ENCODE measurements around the gene TNFAIP8.

Gene TNFAIP8

DNA sequence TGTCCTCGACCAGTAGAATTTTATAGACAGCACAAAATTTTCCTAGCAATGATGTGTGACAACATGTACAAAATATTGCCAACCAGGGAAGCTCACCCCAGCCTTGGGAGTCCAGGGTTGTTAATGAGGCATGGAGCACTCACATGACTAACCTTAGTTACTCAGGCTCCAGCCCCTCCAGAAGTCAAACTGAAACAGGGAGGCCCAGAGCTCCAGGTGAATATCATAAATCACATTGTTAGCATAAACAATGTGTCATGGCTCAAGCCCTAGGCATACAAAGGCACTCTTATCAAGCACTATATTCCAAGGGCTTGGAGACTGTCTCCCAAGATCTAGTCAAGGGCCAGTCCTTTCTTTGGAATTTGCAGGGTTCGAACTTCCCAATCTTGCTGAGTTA, 44.4 kb downstream of the TNFAIP8 start:
- Histone ChIP-seq H3K4me1 (ENCODE audit: control insufficient read depth, insufficient read depth, low read length, poor library complexity, severe bottlenecking) (no peaks in the 10 kb centered on the region), H3K4me3 (ENCODE audit: insufficient read depth, low read depth, low read length, poor library complexity, severe bottlenecking) (no peak overlapping the region), H3K27me3 (replicated peaks; ENCODE audit: control insufficient read depth, insufficient read depth, low read length, poor library complexity, severe bottlenecking) (no peaks in the 10 kb centered on the region), H3K36me3 (ENCODE audit: control insufficient read depth, insufficient read depth, low read length) (peaks cover 3% of the 10 kb centered on the region), H3K9me3 (ENCODE audit: control insufficient read depth, low read length) (no peaks in the 10 kb centered on the region), H3K27ac (ENCODE audit: insufficient read depth, low read length, poor library complexity, severe bottlenecking) (no peak overlapping the region)
- DNase-seq: no peak

DNA sequence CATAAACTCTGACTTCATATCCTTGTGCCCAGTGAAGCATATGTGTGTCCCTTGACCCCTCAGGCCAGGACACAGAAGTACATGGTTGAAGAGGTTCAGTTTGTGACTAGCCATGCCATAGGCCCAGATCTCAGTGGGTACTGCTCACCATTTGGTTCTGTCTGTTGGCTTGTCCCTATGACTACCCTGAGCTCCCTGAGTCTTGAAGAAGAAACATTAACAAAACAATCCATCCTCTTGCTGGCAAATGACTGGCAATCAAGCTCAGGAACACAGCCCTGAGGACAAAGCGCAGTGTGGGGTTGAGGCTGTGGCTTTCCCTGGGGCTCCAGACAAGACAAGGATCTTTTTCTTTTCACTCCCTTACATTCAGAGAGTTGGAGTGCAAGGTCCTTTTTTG, 46.3 kb downstream of the TNFAIP8 start:
- Histone ChIP-seq H3K4me1 (ENCODE audit: control insufficient read depth, insufficient read depth, low read length, poor library complexity, severe bottlenecking) (no peaks in the 10 kb centered on the region), H3K36me3 (ENCODE audit: control insufficient read depth, insufficient read depth, low read length) (no peaks in the 10 kb centered on the region), H3K27ac (ENCODE audit: insufficient read depth, low read length, poor library complexity, severe bottlenecking) (no peak overlapping the region), H3K9me3 (ENCODE audit: control insufficient read depth, low read length) (no peaks in the 10 kb centered on the region), H3K27me3 (replicated peaks; ENCODE audit: control insufficient read depth, insufficient read depth, low read length, poor library complexity, severe bottlenecking) (no peaks in the 10 kb centered on the region), H3K4me3 (ENCODE audit: insufficient read depth, low read depth, low read length, poor library complexity, severe bottlenecking) (no peak overlapping the region)
- no peak for DNase-seq

DNA sequence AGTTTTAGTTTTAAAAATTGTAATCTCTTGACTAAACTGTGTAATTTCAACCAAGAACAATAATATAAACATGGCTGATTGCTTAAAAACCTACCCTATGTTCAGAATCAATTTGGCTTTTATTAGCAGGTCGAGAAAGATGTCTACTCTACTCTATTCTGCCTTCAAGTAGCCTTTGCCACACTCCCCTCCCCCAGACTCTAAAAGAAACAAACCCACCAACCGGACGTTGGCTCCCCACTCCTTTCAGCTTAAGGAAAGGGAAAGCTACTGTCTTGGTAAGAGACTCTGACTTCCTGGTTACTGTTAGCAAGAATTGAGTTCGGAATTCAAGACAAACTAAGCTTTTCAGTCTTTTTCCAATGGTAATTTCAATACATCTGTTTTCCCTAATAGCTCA, 46.7 kb downstream of the TNFAIP8 start:
- DNase-seq: no peak
- H3K9me3 ChIP-seq (ENCODE audit: control insufficient read depth, low read length): no peaks in the 10 kb centered on the region
- H3K36me3 ChIP-seq (ENCODE audit: control insufficient read depth, insufficient read depth, low read length): no peaks in the 10 kb centered on the region
- H3K27ac ChIP-seq (ENCODE audit: insufficient read depth, low read length, poor library complexity, severe bottlenecking): no peak overlapping the region
- H3K4me1 ChIP-seq (ENCODE audit: control insufficient read depth, insufficient read depth, low read length, poor library complexity, severe bottlenecking): no peaks in the 10 kb centered on the region
- H3K27me3 ChIP-seq (replicated peaks; ENCODE audit: control insufficient read depth, insufficient read depth, low read length, poor library complexity, severe bottlenecking): no peaks in the 10 kb centered on the region
- H3K4me3 ChIP-seq (ENCODE audit: insufficient read depth, low read depth, low read length, poor library complexity, severe bottlenecking): no peak overlapping the region

DNA sequence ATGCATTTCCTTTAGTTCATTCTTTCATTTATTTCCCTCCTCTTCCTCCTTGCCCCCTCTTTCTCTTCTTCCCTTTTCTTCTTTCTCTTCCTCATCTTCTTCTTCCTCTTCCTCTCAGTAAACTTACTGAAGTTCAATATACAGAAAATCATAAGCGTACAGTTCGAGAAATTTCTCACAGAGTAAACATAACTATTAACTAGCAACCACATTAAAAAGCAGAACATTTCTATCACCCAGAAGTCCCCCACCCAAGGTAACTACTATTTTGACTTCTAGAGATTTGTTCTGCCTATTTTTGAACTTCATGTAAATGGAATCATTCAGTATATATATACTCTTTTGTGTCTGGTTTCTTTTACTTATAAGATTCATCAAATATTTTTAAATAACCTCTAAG, 48.2 kb downstream of the TNFAIP8 start:
- H3K27ac ChIP-seq (ENCODE audit: insufficient read depth, low read length, poor library complexity, severe bottlenecking): no peak overlapping the region
- no peak for DNase-seq
- H3K4me3 ChIP-seq (ENCODE audit: insufficient read depth, low read depth, low read length, poor library complexity, severe bottlenecking): no peak overlapping the region
- H3K9me3 ChIP-seq (ENCODE audit: control insufficient read depth, low read length): no peaks in the 10 kb centered on the region
- no peaks in the 10 kb centered on the region for H3K36me3 ChIP-seq (ENCODE audit: control insufficient read depth, insufficient read depth, low read length)
- H3K27me3 ChIP-seq (replicated peaks; ENCODE audit: control insufficient read depth, insufficient read depth, low read length, poor library complexity, severe bottlenecking): no peaks in the 10 kb centered on the region
- H3K4me1 ChIP-seq (ENCODE audit: control insufficient read depth, insufficient read depth, low read length, poor library complexity, severe bottlenecking): no peaks in the 10 kb centered on the region

DNA sequence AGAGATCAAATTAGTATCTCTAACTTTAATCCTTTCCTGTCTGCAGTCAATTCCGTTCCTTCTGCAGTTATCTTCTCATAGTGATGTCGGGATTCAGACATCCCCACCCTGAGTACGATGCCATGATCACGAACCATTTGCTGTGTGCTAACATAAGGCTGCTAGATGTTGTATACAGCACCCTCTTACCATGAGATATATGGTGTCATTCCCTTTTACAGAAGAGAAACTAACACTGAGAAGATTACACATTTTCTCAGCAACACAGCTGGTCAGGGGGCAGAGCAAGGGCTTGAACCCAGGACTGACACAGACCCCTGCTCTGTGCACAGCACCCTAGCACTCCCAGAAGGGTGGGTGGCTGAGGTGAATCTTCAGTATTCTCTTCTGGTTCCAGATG, 49.6 kb downstream of the TNFAIP8 start:
- Histone ChIP-seq H3K27me3 (replicated peaks; ENCODE audit: control insufficient read depth, insufficient read depth, low read length, poor library complexity, severe bottlenecking) (no peaks in the 10 kb centered on the region), H3K4me1 (ENCODE audit: control insufficient read depth, insufficient read depth, low read length, poor library complexity, severe bottlenecking) (no peaks in the 10 kb centered on the region), H3K9me3 (ENCODE audit: control insufficient read depth, low read length) (no peaks in the 10 kb centered on the region), H3K36me3 (ENCODE audit: control insufficient read depth, insufficient read depth, low read length) (no peaks in the 10 kb centered on the region), H3K4me3 (ENCODE audit: insufficient read depth, low read depth, low read length, poor library complexity, severe bottlenecking) (no peak overlapping the region), H3K27ac (ENCODE audit: insufficient read depth, low read length, poor library complexity, severe bottlenecking) (no peak overlapping the region)
- DNase-seq: no peak

DNA sequence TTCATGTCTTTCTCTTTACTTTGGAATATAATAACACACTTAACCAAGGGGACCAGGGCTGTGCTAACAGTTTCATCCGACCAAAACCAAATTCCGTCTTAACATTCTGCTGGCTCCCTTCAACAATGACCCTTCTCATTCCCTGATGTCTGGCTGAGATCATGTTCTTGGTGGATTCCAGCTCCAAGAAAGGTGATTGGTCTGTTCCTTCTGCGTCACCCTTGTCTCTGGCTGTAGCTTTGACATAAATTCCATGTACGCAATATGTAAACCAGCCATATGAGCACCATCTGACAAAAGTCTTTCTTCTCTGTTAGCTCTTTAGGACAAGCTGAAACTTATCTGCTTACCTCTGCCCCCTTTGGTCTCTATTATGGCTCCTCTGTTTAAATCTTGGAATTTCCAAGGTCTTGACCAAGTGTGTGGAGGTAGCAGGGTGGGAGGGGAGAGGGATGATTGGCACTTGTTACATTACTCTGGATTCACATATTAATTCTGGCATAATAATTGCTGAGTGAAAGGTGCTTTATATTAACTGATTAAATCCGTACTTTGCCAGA, 50.8 kb downstream of the TNFAIP8 start:
- H3K27me3 ChIP-seq (replicated peaks; ENCODE audit: control insufficient read depth, insufficient read depth, low read length, poor library complexity, severe bottlenecking): no peaks in the 10 kb centered on the region
- H3K36me3 ChIP-seq (ENCODE audit: control insufficient read depth, insufficient read depth, low read length): no peaks in the 10 kb centered on the region
- peaks cover under 1% of the 10 kb centered on the region for H3K4me1 ChIP-seq (ENCODE audit: control insufficient read depth, insufficient read depth, low read length, poor library complexity, severe bottlenecking)
- DNase-seq: no peak
- H3K27ac ChIP-seq (ENCODE audit: insufficient read depth, low read length, poor library complexity, severe bottlenecking): no peak overlapping the region
- no peak overlapping the region for H3K4me3 ChIP-seq (ENCODE audit: insufficient read depth, low read depth, low read length, poor library complexity, severe bottlenecking)
- H3K9me3 ChIP-seq (ENCODE audit: control insufficient read depth, low read length): no peaks in the 10 kb centered on the region

DNA sequence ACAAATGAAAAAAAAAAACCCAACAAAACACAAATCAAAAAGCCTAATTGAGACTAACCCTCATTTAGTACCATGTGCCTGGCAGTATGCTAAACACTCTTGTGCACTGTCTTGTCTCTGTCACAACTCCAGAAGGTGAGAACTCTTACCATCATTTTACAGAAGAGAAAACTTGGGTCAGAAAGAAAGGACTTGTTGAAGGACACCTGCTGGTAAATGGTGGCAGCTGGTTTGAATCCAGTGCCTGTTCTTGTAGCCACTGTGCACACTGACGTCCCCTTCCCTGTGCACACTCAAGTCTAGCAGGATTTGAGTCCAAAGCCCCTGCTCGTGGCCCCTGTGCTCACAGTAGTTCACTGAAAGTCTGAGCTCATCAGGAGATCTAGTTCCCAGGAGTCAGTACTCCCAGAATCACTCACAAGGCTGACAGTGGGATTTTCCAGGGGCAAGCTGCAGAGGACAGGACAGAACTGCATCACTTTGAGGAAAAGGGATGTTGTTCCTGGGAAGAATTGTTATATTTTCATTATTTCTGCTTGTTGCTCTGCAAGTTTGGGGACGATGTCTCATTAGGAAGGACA, 53.5 kb downstream of the TNFAIP8 start:
- H3K27me3 ChIP-seq (replicated peaks; ENCODE audit: control insufficient read depth, insufficient read depth, low read length, poor library complexity, severe bottlenecking): no peaks in the 10 kb centered on the region
- DNase-seq: no peak
- H3K4me3 ChIP-seq (ENCODE audit: insufficient read depth, low read depth, low read length, poor library complexity, severe bottlenecking): no peak overlapping the region
- H3K4me1 ChIP-seq (ENCODE audit: control insufficient read depth, insufficient read depth, low read length, poor library complexity, severe bottlenecking): peaks cover 5% of the 10 kb centered on the region
- no peaks in the 10 kb centered on the region for H3K36me3 ChIP-seq (ENCODE audit: control insufficient read depth, insufficient read depth, low read length)
- H3K9me3 ChIP-seq (ENCODE audit: control insufficient read depth, low read length): no peaks in the 10 kb centered on the region
- H3K27ac ChIP-seq (ENCODE audit: insufficient read depth, low read length, poor library complexity, severe bottlenecking): no peak overlapping the region

DNA sequence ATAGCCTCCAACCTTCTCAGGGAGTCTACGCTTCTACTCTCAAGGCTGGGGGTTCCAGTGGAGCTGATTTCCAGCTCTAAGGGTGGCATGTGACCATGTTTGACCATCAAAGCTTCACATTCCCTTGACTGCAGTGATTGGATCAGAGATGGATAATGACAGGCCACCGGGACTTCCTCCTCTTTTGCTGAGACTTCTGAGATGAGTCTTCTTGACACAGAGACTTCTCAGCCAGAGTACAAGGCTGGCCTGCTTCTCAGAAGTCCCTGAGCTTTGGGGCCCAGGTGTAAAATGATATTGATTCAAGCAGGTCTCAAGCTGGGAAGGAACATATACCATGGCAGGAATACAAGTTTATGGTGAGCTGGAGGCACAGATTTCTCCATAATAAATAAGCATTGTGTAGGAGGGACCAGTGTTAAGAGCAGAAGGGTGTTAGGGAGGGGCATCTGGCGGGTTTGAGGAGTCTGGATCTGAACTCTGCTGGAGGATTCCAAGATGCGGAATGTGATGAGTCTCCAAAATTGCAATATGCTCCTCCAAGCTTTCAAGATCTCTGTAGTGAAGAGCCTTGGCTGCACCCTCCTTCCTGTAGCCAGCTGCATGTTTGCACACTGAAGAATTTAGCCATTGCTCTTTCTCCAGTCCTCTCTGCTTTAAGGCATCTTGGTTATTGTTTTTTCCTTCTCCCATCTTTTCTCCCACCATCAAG, 54.8 kb downstream of the TNFAIP8 start:
- Histone ChIP-seq H3K36me3 (ENCODE audit: control insufficient read depth, insufficient read depth, low read length) (no peaks in the 10 kb centered on the region), H3K27ac (ENCODE audit: insufficient read depth, low read length, poor library complexity, severe bottlenecking) (no peak overlapping the region), H3K9me3 (ENCODE audit: control insufficient read depth, low read length) (no peaks in the 10 kb centered on the region), H3K4me1 (ENCODE audit: control insufficient read depth, insufficient read depth, low read length, poor library complexity, severe bottlenecking) (peaks cover 5% of the 10 kb centered on the region), H3K27me3 (replicated peaks; ENCODE audit: control insufficient read depth, insufficient read depth, low read length, poor library complexity, severe bottlenecking) (no peaks in the 10 kb centered on the region), H3K4me3 (ENCODE audit: insufficient read depth, low read depth, low read length, poor library complexity, severe bottlenecking) (no peak overlapping the region)
- DNase-seq: no peak

DNA sequence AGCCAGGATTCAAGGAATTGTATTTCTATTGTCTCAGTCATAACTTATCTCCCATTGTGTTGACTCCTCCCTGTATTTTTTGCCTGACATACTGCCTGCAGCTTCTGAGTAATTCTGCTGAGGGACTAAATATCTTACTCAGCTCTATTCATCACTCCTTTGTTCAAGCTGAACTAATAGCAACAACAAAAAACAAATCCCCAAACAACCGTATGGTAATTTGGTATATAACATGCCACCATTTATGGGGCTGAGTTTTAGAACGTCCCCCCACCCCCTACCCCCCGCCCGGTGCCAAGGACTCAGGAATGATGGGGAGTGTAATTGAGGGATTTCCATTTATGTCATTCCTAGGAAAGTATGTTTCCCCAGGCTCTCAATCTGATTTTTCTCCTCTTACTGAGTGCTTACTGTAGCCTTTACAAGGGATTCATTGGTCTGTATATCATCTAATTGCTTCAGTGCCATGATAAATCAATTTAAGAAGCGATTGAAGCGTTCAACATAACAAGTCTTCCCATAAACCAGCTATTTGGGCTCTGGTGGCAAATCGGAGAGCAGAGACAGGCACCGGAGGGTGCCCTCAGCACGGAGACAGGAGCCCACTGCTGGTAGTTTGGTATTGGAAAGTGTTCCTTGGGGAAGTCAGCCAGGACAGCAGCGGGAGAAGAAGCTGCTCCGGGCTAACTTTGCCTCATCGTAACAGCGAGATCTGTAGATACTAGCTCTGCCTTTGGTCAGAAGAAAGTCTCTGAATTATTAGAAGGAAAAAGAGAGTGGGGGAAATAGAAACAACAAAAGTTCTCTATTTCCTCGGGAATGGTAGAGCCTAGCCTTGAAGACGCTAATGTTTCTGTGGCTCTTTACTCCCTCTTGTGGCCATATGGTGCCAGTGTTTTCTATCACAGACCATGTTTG, 55.8 kb downstream of the TNFAIP8 start:
- DNase-seq: peak; percentile 6 to 49 (median 22)
- Histone ChIP-seq H3K27ac (ENCODE audit: insufficient read depth, low read length, poor library complexity, severe bottlenecking) (no peak overlapping the region), H3K4me3 (ENCODE audit: insufficient read depth, low read depth, low read length, poor library complexity, severe bottlenecking) (peak overlapping the region; percentile 55)

More for the DNA sequence above, 55.8 kb downstream of the TNFAIP8 start:
- Histone ChIP-seq H3K36me3 (ENCODE audit: control insufficient read depth, insufficient read depth, low read length) (no peaks in the 10 kb centered on the region), H3K27me3 (replicated peaks; ENCODE audit: control insufficient read depth, insufficient read depth, low read length, poor library complexity, severe bottlenecking) (no peaks in the 10 kb centered on the region), H3K4me1 (ENCODE audit: control insufficient read depth, insufficient read depth, low read length, poor library complexity, severe bottlenecking) (peaks cover 5% of the 10 kb centered on the region), H3K9me3 (ENCODE audit: control insufficient read depth, low read length) (no peaks in the 10 kb centered on the region)

Data from effector memory CD4-positive, alpha-beta T cell (primary cell).